ENCODE results near the gene MPP4. TPM values are rescaled to one million over a fixed set of nuclear protein-coding genes. Genes with fewer than 3 reads are reported as not detected.

Gene MPP4
- total and polyA plus RNA-seq, 8 donors: 0.08 to 0.20 (median 0.19) TPM; not detected in 2

- no peaks in the 10 kb centered on the region for H3K27me3 ChIP-seq
- DNase-seq (no peak), ATAC-seq (no peak)
- H3K4me1 ChIP-seq: no peaks in the 10 kb centered on the region
- intact Hi-C loops (cut with DNase I): no loop called here
- no peak for TF ChIP-seq CTCF (IDR thresholded peaks at IDR 0.05)
- peaks cover 0 to 4% of the 10 kb centered on the region in 2 donors for H3K36me3 ChIP-seq
- H3K9me3 ChIP-seq: no peaks in the 10 kb centered on the region
- no peak overlapping the region for H3K27ac ChIP-seq
- no peak overlapping the region for H3K4me3 ChIP-seq
Measured at GRCh38 chr2:201622306-201622970, 76.0 kb downstream of the MPP4 start.

GRCh38 chr2:201621293-201621999, 77.0 kb downstream of the MPP4 start:
- Histone ChIP-seq H3K4me1 (no peaks in the 10 kb centered on the region), H3K9me3 (no peaks in the 10 kb centered on the region), H3K36me3 (peaks cover 0 to 4% of the 10 kb centered on the region in 2 donors), H3K27me3 (no peaks in the 10 kb centered on the region), H3K27ac (no peak overlapping the region), H3K4me3 (no peak overlapping the region)
- intact Hi-C loops (cut with DNase I): no loop called here
- DNase-seq: no peak
- ATAC-seq: no peak
- no peak for TF ChIP-seq CTCF (IDR thresholded peaks at IDR 0.05)

- TF ChIP-seq CTCF (IDR thresholded peaks at IDR 0.05): no peak
- Histone ChIP-seq H3K27ac (no peak overlapping the region), H3K27me3 (no peaks in the 10 kb centered on the region), H3K4me1 (no peaks in the 10 kb centered on the region), H3K9me3 (no peaks in the 10 kb centered on the region), H3K36me3 (no peaks in the 10 kb centered on the region), H3K4me3 (peak overlapping the region; percentile 5 to 11)
- ATAC-seq: peak; percentile 96
- peak; percentile 70 to 90 (median 79) for DNase-seq
- intact Hi-C loops (cut with DNase I): no loop called here
Measured at GRCh38 chr2:201618744-201619662, 79.4 kb downstream of the MPP4 start.

- DNase-seq (no peak), ATAC-seq (no peak)
- Histone ChIP-seq H3K36me3 (no peaks in the 10 kb centered on the region), H3K27ac (no peak overlapping the region), H3K27me3 (no peaks in the 10 kb centered on the region), H3K4me3 (no peak overlapping the region), H3K4me1 (no peaks in the 10 kb centered on the region), H3K9me3 (peaks cover 0 to 8% of the 10 kb centered on the region in 2 donors)
- intact Hi-C loops (cut with DNase I): no loop called here
- no peak for TF ChIP-seq CTCF (IDR thresholded peaks at IDR 0.05)
Measured at GRCh38 chr2:201608021-201608420, 90.4 kb downstream of the MPP4 start.

GRCh38 chr2:201607568-201607967, 90.9 kb downstream of the MPP4 start:
- no peak for DNase-seq
- Histone ChIP-seq H3K27me3 (no peaks in the 10 kb centered on the region), H3K27ac (no peak overlapping the region), H3K4me1 (no peaks in the 10 kb centered on the region), H3K9me3 (peaks cover 0 to 8% of the 10 kb centered on the region in 2 donors), H3K36me3 (no peaks in the 10 kb centered on the region), H3K4me3 (no peak overlapping the region)
- TF ChIP-seq CTCF (IDR thresholded peaks at IDR 0.05): no peak
- ATAC-seq: no peak
- intact Hi-C loops (cut with DNase I): no loop called here
